NT2/D1 (cell line): ENCODE results near the gene ZNF138.

Source experiments
- DNase-seq: peaks from one replicate; pipeline ENCODE4 v3.0.0-alpha.2; 2011; ENCODE audit warnings: low read depth, low spot score
- H3K27me3 ChIP-seq: 2 replicates; pipeline ENCODE4 v1.6.0; 2011; ENCODE audit warnings: mild to moderate bottlenecking; ENCODE audit not compliant: insufficient read length, insufficient read depth
- H3K36me3 ChIP-seq: 2 replicates; pipeline ENCODE4 v1.6.1; 2011; ENCODE audit warnings: mild to moderate bottlenecking, low read length, mixed read lengths; ENCODE audit not compliant: insufficient read depth, insufficient read length
- H3K4me1 ChIP-seq: 2 replicates; pipeline ENCODE4 v1.5.1; 2011; ENCODE audit not compliant: insufficient read depth, insufficient read length
- H3K4me3 ChIP-seq: 2 replicates; pipeline ENCODE4 v1.5.1; 2011; ENCODE audit warnings: low read depth; ENCODE audit not compliant: insufficient read length
- H3K9ac ChIP-seq: 2 replicates; pipeline ENCODE4 v1.6.0; 2011; ENCODE audit warnings: low read depth; ENCODE audit not compliant: insufficient read length
- H3K9me3 ChIP-seq: 2 replicates; pipeline ENCODE4 v1.5.1; 2011; ENCODE audit warnings: mild to moderate bottlenecking, low read length; ENCODE audit not compliant: insufficient read depth
- SUZ12 ChIP-seq: IDR thresholded peaks from 2 replicates; pipeline ENCODE4 v1.6.1; 2011; ENCODE audit not compliant: insufficient read length, insufficient read depth; ENCODE audit errors: extremely low read depth
- YY1 ChIP-seq: IDR thresholded peaks from 2 replicates; pipeline ENCODE4 v1.6.1; 2011; ENCODE audit not compliant: insufficient read length, insufficient read depth
- ZNF274 ChIP-seq: IDR thresholded peaks from 2 replicates; pipeline ENCODE4 v1.6.1; 2011; ENCODE audit warnings: mild to moderate bottlenecking, low read depth, low read length

ZNF138 gene

GRCh38 chr7:64876792-64877713 is 82.8 kb downstream of the ZNF138 start:
- peak; percentile 82 for DNase-seq
- no peaks in the 10 kb centered on the region for H3K36me3 ChIP-seq
- peaks cover 12% of the 10 kb centered on the region for H3K4me1 ChIP-seq
- peaks cover 27% of the 10 kb centered on the region for H3K27me3 ChIP-seq
- no peak for TF ChIP-seq YY1
- no peak for TF ChIP-seq ZNF274
- no peak for TF ChIP-seq SUZ12
- H3K9me3 ChIP-seq: peaks cover 26% of the 10 kb centered on the region; the same call in 1 of the 2 replicates
- peak overlapping the region; percentile 71 for H3K9ac ChIP-seq
- H3K4me3 ChIP-seq: peak overlapping the region; percentile 19

GRCh38 chr7:64877714-64878610 is 83.7 kb downstream of the ZNF138 start:
- peaks cover 29% of the 10 kb centered on the region; the same call in 1 of the 2 replicates for H3K9me3 ChIP-seq
- peak overlapping the region; percentile 19 for H3K4me3 ChIP-seq
- no peak for TF ChIP-seq YY1
- TF ChIP-seq ZNF274: no peak
- no peak for TF ChIP-seq SUZ12
- peaks cover 31% of the 10 kb centered on the region for H3K27me3 ChIP-seq
- H3K4me1 ChIP-seq: peaks cover 14% of the 10 kb centered on the region
- H3K36me3 ChIP-seq: no peaks in the 10 kb centered on the region
- DNase-seq: no peak
- H3K9ac ChIP-seq: peak overlapping the region; percentile 26

- no peak for TF ChIP-seq SUZ12
- no peak for TF ChIP-seq ZNF274
- no peak for TF ChIP-seq YY1
- Histone ChIP-seq H3K4me3 (no peak overlapping the region), H3K9me3 (peaks cover 36% of the 10 kb centered on the region; the same call in 1 of the 2 replicates), H3K4me1 (peaks cover 14% of the 10 kb centered on the region), H3K36me3 (no peaks in the 10 kb centered on the region), H3K27me3 (peaks cover 38% of the 10 kb centered on the region), H3K9ac (no peak overlapping the region)
- DNase-seq: no peak
Measured at GRCh38 chr7:64878684-64879083, 84.5 kb downstream of the ZNF138 start.

GRCh38 chr7:64879086-64879730 is 85.0 kb downstream of the ZNF138 start:
- peaks cover 14% of the 10 kb centered on the region for H3K4me1 ChIP-seq
- H3K27me3 ChIP-seq: peaks cover 42% of the 10 kb centered on the region
- no peak overlapping the region for H3K4me3 ChIP-seq
- peaks cover 36% of the 10 kb centered on the region; the same call in 1 of the 2 replicates for H3K9me3 ChIP-seq
- H3K9ac ChIP-seq: no peak overlapping the region
- no peaks in the 10 kb centered on the region for H3K36me3 ChIP-seq
- DNase-seq: no peak
- TF ChIP-seq ZNF274: no peak
- no peak for TF ChIP-seq YY1
- no peak for TF ChIP-seq SUZ12

GRCh38 chr7:64879800-64880199 is 85.6 kb downstream of the ZNF138 start:
- no peak for DNase-seq

GRCh38 chr7:64880322-64881297 is 86.4 kb downstream of the ZNF138 start:
- Histone ChIP-seq H3K27me3 (peaks cover 40% of the 10 kb centered on the region), H3K9ac (no peak overlapping the region), H3K4me3 (no peak overlapping the region), H3K36me3 (no peaks in the 10 kb centered on the region), H3K4me1 (peaks cover 14% of the 10 kb centered on the region), H3K9me3 (peaks cover 31% of the 10 kb centered on the region; the same call in 1 of the 2 replicates)
- TF ChIP-seq ZNF274 (no peak), YY1 (no peak), SUZ12 (no peak)
- DNase-seq: no peak

More at GRCh38 chr7:64879800-64880199, 85.6 kb downstream of the ZNF138 start:
- no peak for TF ChIP-seq ZNF274
- no peak for TF ChIP-seq YY1
- no peak for TF ChIP-seq SUZ12
- no peaks in the 10 kb centered on the region for H3K36me3 ChIP-seq
- H3K4me3 ChIP-seq: no peak overlapping the region
- H3K4me1 ChIP-seq: peaks cover 14% of the 10 kb centered on the region
- H3K9ac ChIP-seq: no peak overlapping the region
- H3K27me3 ChIP-seq: peaks cover 42% of the 10 kb centered on the region
- peaks cover 36% of the 10 kb centered on the region; the same call in 1 of the 2 replicates for H3K9me3 ChIP-seq
